HG03558 (cell line): ENCODE results near the gene STK35.

Source experiments
- ATAC-seq: cut with Tn5 transposase; IDR thresholded peaks from one replicate; pipeline ENCODE4 v1.9.1; 2021; ENCODE audit warnings: moderate number of reproducible peaks; ENCODE audit not compliant: unreplicated experiment; ENCODE audit errors: extremely low read depth

STK35 gene

GRCh38 chr20:2132461-2132901 is 30.9 kb downstream of the STK35 start:
- no peak for ATAC-seq

- no peak for ATAC-seq
Measured at GRCh38 chr20:2133318-2134183, 31.9 kb downstream of the STK35 start.

- ATAC-seq, result no peak
Measured at GRCh38 chr20:2135013-2135412, 33.4 kb downstream of the STK35 start.

DNA sequence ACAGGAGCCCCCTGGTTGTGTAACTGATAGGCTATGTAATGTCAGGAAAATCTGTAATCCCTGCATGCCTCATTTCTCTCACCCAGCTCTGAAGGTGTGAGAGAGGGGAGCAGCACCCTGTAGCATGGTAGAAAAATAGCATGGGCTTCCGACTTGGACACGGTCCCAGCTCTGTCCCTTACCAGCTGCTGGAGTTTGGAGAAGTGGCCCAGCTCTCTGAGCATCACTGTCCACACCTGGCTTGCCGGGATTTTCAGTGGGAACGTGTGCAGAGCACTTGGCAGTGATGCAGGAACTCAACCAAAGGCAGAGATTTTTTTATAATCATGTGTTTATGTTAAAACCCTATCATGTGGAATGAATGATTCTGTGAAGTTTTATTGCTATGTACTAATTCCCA is 34.6 kb downstream of the STK35 start:
- no peak for ATAC-seq

DNA sequence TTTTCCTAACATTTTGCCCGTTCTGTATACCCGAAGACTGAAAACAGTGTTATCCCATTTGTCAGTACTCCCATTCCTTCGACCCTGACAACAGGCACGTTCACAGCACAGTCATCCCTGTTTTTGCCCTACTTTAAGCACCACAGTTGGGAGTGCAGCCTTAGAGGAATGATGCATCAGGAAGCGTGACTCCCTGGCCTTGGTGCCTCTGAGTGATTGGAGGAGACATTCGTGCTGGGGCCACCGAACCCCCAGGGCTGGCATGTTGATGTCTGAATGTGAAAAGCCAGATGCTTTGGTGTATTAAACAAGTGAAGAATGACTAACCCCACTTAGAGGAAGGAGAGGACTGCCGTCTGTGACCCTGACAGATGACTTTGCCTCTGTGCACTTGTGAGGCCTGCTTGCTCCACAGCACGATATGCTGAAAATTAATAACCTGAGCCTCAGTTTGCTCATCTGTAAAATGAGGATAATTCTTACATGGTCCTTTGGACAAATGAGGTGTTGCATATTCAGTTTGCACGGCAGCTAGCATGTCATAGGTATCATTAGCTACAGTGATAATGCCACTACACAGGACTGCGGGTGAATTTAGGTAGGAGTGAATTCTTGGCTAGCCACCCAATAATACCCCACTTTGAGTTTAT is 36.0 kb downstream of the STK35 start:
- ATAC-seq, result no peak

GRCh38 chr20:2138396-2138795 is 36.8 kb downstream of the STK35 start:
- no peak for ATAC-seq

- no peak for ATAC-seq
Measured at GRCh38 chr20:2139250-2139649, 37.6 kb downstream of the STK35 start.

DNA sequence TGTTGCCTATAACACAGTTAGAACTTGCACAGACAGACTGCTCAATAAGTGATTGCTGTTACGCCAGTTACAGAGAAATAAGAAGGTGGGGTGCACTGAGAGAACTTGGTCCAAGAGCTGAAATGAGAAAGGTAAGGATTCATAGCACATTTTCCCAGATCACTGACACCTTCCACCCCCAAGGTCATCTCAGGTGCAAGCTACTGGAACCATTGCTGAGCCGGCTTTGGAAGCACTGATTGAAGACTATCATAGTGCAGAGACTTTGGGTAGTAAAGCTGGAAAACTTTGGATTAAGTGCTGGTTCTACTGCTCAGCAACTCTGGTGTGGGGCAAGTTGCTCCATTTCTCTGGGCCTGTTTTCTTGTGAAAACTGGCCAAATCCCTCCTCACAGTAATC is 38.1 kb downstream of the STK35 start:
- ATAC-seq, result no peak

DNA sequence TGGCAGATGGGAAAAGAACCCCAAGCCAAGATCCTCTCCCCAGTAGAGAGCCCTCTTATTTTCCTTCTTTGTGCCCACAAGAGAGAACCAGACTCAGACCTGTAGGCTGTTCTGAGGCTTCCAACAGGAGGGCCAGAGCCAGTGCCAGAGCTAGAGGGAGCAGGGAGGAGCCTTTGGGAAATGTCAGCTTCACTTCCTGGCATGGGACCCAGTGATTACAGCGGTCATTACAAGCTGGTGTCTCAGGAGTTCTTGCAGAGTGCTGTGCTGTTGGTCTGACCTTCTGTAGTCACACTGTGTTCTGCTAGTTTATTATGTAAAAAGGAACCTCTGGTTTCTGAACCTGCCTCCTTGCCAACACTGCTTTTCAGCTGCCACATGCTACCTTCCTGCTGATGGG is 38.9 kb downstream of the STK35 start:
- no peak for ATAC-seq

DNA sequence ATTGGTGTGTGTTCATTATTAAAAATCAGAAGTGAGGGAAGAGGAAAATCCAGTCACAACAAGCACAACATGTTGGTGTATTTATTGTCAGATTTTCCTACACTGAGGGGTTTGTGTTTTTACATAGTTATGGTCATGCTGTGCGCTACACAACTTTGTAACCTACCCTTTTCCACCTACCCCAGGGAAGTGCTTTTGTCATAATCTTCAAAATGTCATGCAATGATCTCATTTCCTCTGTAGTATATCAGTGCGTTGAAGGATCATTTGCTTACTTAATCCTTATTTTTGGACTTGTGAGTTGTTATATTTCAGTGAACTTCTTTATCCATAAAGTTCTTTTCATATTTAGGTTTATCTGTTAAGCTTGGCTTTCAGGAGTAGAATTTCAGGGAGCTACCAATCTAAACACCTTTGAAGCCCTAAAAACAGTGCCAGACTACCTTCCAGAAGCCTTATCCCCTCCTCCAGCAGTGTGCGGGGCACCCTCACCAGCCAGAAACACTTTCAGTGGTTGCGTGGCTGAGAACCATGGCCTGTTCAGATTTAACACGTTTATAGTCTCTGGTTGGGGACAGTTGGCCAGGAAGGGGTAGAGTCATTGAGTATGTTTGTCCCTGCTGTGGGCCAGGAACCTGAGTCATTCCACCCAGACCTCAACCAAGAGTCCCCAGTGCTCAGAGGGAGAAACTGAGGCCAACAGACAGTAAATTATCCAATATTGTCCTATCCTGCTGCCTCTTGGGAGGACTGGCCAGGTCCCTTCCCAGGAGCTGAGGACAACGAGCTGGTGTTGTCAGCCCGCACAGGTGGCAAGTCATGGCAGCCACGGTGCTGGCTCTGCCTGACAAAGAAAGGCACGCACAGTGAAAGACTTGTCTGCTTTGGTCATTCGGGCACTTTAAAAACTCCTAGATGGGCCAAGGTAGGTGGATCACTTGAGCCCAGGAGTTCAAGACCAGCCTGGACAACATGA is 40.3 kb downstream of the STK35 start:
- no peak for ATAC-seq

DNA sequence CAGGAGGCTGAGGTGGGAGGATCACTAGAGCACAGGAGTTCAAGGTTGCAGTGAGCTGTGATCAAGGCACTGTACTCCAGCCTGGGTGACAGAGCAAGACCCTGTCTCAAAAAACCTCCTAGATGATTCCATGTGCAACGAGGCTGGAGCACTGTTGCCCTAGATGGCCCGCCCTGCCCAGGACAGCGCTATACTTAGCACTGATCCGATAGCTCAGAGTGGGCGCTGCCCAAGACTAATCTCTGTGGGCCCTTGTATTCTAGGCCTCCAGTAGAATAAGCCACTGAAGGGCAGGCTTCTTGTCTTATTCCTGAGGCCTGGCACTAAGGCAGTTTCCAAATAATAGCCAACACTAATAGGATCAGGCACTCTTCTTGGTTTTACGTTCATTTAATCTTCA is 41.0 kb downstream of the STK35 start:
- no peak for ATAC-seq

GRCh38 chr20:2143594-2143993 is 42.0 kb downstream of the STK35 start:
- ATAC-seq, result no peak

- ATAC-seq, result no peak
Measured at GRCh38 chr20:2144850-2145249, 43.2 kb downstream of the STK35 start.

DNA sequence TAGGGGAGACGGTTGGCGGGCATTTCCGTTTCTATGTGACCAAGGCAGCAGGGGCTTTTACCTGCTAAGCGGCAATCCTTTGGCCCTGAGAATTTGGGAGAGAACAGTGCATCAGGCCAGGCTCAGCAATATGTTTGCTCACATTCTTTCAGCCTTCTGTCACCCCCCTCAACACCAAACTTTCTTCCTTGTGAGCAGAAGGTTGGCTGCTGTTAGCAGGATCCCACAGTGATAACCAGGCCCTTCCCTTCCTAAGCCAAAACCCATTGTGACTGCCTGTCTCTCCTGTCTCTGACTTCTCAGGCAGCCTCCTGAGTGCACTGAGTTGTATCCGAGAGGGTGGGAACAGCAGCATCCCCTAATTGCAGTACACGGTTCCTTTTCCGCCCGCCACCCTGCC is 43.7 kb downstream of the STK35 start:
- ATAC-seq, result no peak

- no peak for ATAC-seq
Measured at GRCh38 chr20:2146080-2146867, 44.6 kb downstream of the STK35 start.

GRCh38 chr20:2149507-2149906 is 47.9 kb downstream of the STK35 start:
- no peak for ATAC-seq

DNA sequence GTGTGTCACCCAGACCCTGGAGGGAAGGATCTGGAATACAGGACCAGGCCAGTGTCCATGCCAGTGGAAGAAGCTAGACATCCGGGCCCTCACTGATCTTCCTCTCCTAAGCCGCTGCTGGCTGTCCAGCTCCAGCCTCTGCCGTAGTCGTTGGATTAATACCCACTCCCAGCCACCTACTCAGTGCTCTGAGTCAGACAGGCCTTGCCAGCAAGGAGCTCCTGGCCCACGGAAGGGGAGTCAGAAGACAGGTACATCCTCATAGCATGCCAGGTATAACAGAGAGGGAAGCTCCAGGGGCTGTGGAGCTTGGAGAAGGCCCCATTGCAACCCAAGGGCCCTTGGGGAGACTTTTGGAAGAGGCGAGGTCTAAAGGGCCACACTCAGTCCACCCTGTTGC is 49.0 kb downstream of the STK35 start:
- ATAC-seq, result no peak

- no peak for ATAC-seq
Measured at GRCh38 chr20:2151858-2152281, 50.2 kb downstream of the STK35 start.

- no peak for ATAC-seq
Measured at GRCh38 chr20:2152317-2152716, 50.7 kb downstream of the STK35 start.

- ATAC-seq, result no peak
Measured at GRCh38 chr20:2153326-2153725, 51.7 kb downstream of the STK35 start.
